Thyroid gland (tissue), 4 donors: ENCODE data around the gene SESN1. TPM values are rescaled to one million over a fixed set of nuclear protein-coding genes. Genes with fewer than 3 reads are reported as not detected.
"Not testable (repeated sequence)": the region's sequence is repeated elsewhere in the genome, so short reads cannot be mapped to it uniquely, and the experiment has no call there.

ENCODE experiments used
- DNase-seq, 2 donors: peaks; one replicate each; pipeline ENCODE4 v3.0.0-alpha.2; 2019
- H3K27ac ChIP-seq, 3 donors: fragments of 200-600 bp; sonication (generic); 1 replicate in 2 of 3; 2 replicates in 1 of 3; pipeline ENCODE4 v1.5.1; 2016 to 2019; ENCODE audit warnings: mild to moderate bottlenecking in 1 of 3, moderate library complexity in 1 of 3
- H3K27me3 ChIP-seq: fragments of 200-600 bp; sonication (generic); one replicate; pipeline ENCODE4 v1.5.1; 2019
- H3K36me3 ChIP-seq, 2 donors: fragments of 200-600 bp; sonication (generic); one replicate each; pipeline ENCODE4 v1.5.1; 2016 to 2019
- H3K4me1 ChIP-seq, 2 donors: fragments of 200-600 bp; sonication (generic); one replicate each; pipeline ENCODE4 v1.5.1; 2017 to 2019
- H3K4me3 ChIP-seq, 3 donors: fragments of 200-600 bp; sonication (generic); replicated peaks in 1 of 3; 1 replicate in 2 of 3; 2 replicates in 1 of 3; pipeline ENCODE4 v1.5.1; 2016; ENCODE audit warnings: mild to moderate bottlenecking in 1 of 3
- H3K9me3 ChIP-seq: fragments of 200-600 bp; sonication (generic); one replicate; pipeline ENCODE4 v1.5.1; 2017
- POLR2A ChIP-seq, 2 donors: fragments of 450-650 bp; IDR thresholded peaks; one replicate each; pipeline ENCODE4 v1.6.1; 2017; ENCODE audit warnings: antibody characterized with exemption in 2 of 2, mild to moderate bottlenecking in 2 of 2, moderate library complexity in 1 of 2
- WGBS, 2 donors: methylation state at CpG; one replicate each; pipeline ENCODE4 v1.1.5; 2017; 5-methylcytosine and 5-hydroxymethylcytosine counted together
- intact Hi-C: fragments of 100-400 bp; cut with DNase I; formaldehyde crosslinking; loops from one replicate; pipeline ENCODE4 v1.15.1; 2023
- total RNA-seq, 4 donors: library from RNA; depleted of rRNA; stranded (reverse); fragments of >200 nt; gene quantifications; one replicate each; pipeline ENCODE4 v1.2.3, GENCODE V29; 2016
- TF ChIP-seq, protein P1 (sequence below), 6 experiments: fragments of 200-600 bp in 3 of 6; fragments of 450-650 bp in 3 of 6; sonication (generic) in 3 of 6; IDR thresholded peaks; one replicate each; pipeline ENCODE4 v1.5.1; 2016 to 2019; ENCODE audit warnings: antibody characterized with exemption in 6 of 6, mild to moderate bottlenecking in 2 of 6, inconsistent platforms in 1 of 6, moderate library complexity in 1 of 6

SESN1 gene
- total RNA-seq, 4 donors from 2014 or later, result 43.8 to 68.1 (median 58.1) TPM

DNA sequence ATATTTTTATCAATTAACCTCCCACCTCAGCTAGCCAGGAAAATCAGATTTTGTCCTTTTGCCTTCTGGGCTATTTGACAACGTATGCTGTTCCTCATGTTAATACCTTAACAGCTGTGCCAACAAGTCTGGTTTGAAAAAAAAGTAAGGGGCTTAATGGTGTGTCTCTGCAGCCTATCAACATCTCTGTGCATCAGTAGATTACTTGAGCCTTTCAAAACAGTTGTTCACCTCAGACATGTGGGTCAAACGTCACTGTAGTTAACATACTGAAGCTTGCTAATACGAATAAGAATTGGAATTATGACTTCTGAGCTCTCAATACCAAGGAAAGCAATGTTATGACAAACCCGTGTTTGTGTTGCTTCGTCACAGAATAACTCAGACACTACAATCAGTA, 23.7 kb upstream of the SESN1 start:
- 90 to 91% methylated on average over 5 of the region's 5 CpGs for WGBS, 2 donors
- Histone ChIP-seq H3K4me3 (no peak overlapping the region), H3K4me1 (peaks cover 18 to 20% of the 10 kb centered on the region in 2 donors), H3K27ac (no peak overlapping the region), H3K9me3 (no peaks in the 10 kb centered on the region), H3K36me3 (no peaks in the 10 kb centered on the region), H3K27me3 (no peaks in the 10 kb centered on the region)
- intact Hi-C loops, result no loop called here
- DNase-seq, result no peak
- no peak for TF ChIP-seq POLR2A (IDR thresholded peaks at IDR 0.05)
- TF ChIP-seq, protein P1, sequence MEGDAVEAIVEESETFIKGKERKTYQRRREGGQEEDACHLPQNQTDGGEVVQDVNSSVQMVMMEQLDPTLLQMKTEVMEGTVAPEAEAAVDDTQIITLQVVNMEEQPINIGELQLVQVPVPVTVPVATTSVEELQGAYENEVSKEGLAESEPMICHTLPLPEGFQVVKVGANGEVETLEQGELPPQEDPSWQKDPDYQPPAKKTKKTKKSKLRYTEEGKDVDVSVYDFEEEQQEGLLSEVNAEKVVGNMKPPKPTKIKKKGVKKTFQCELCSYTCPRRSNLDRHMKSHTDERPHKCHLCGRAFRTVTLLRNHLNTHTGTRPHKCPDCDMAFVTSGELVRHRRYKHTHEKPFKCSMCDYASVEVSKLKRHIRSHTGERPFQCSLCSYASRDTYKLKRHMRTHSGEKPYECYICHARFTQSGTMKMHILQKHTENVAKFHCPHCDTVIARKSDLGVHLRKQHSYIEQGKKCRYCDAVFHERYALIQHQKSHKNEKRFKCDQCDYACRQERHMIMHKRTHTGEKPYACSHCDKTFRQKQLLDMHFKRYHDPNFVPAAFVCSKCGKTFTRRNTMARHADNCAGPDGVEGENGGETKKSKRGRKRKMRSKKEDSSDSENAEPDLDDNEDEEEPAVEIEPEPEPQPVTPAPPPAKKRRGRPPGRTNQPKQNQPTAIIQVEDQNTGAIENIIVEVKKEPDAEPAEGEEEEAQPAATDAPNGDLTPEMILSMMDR (IDR thresholded peaks at IDR 0.05), result no peak

DNA sequence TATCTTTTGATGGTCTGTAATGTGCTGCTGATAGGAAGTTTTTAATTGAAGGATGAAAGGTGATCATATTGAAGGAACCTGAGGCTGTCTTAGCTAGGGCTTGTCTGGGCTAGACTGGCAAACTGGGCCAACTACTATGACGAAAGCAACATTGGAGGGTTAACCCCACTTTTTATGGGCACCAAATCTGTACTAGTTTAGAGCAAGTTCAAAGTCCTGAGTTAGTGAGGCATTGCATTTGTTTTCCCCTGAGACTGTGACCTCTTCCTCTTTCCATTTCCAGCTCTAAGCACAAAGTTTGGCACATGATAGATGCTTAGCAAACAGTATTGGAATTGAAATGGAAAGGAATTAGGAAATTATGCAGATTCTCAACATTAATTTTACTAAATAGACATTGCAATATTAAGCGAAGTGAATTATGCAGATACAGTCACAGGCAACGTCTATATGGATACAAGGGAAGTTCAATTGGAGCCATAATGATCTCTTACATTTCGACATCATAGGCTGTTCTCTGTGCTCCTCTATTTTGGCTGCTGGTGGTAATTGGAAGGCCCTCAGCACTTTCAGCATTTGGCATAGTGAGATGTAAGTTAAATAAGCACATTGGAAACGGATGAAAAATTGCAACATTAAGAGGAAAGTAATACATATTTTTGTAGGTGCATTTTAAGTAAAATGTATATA, 22.8 kb upstream of the SESN1 start:
- no peak overlapping the region for H3K27ac ChIP-seq
- H3K4me3 ChIP-seq, result no peak overlapping the region
- TF ChIP-seq POLR2A (IDR thresholded peaks at IDR 0.05), result no peak
- TF ChIP-seq, protein P1 (IDR thresholded peaks at IDR 0.05), result no peak
- intact Hi-C loops, result no loop called here
- H3K4me1 ChIP-seq, result peaks cover 18 to 20% of the 10 kb centered on the region in 2 donors
- no peak for DNase-seq
- no peaks in the 10 kb centered on the region for H3K27me3 ChIP-seq
- H3K36me3 ChIP-seq, result no peaks in the 10 kb centered on the region
- WGBS, 2 donors, result 69 to 73% methylated on average over 5 of the region's 5 CpGs
- H3K9me3 ChIP-seq, result no peaks in the 10 kb centered on the region

DNA sequence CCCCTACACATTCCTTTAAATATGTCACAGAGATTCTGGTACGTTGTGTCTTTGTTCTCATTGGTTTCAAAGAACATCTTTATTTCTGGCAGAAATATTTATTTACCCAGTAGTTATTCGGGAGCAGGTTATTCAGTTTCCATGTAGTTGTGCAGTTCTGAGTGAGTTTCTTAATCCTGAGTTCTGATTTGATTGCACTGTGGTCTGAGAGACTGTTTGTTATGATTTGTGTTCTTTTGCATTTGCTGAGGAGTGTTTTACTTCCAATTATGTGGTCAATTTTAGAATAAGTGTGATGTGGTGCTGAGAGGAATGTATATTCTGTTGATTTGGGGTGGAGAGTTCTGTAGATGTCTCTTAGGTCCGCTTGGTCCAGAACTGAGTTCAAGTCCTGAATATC, 18.0 kb upstream of the SESN1 start:
- H3K36me3 ChIP-seq, H3K4me3 ChIP-seq, intact Hi-C loops, H3K27ac ChIP-seq, H3K9me3 ChIP-seq, H3K4me1 ChIP-seq, H3K27me3 ChIP-seq, DNase-seq: not testable (repeated sequence)
- WGBS, 2 donors, result 91 to 96% methylated on average over 3 of the region's 3 CpGs

- whole genome bisulfite sequencing, 2 donors, result 99 to 100% methylated on average over 8 of the region's 8 CpGs
- H3K9me3 ChIP-seq, intact Hi-C loops, H3K4me3 ChIP-seq, H3K27me3 ChIP-seq, DNase-seq, H3K4me1 ChIP-seq, H3K36me3 ChIP-seq, H3K27ac ChIP-seq: not testable (repeated sequence)
Measured at GRCh38 chr6:109109663-109110062, 15.0 kb upstream of the SESN1 start.

DNA sequence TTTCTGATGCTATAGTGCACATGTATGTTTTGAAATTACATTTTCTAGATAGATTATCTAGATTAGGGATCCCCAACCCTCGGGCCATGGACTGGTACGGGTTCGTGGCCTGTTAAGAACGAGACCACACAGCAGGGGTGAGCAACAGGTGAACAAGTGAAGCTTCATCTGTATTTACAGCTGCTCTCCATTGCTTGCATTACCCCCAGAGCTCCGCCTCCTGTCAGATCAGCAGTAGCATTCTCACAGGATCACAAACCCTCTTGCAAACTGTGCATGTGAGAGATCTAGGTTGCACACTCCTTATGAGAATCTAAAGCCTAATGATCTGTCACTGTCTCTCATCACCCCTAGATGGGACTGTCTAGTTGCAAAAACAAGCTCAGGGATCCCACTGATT, 11.0 kb upstream of the SESN1 start:
- H3K36me3 ChIP-seq, result no peaks in the 10 kb centered on the region
- H3K4me3 ChIP-seq, result no peak overlapping the region
- H3K27ac ChIP-seq, result no peak overlapping the region
- TF ChIP-seq, protein P1 (IDR thresholded peaks at IDR 0.05), result no peak
- no peak for TF ChIP-seq POLR2A (IDR thresholded peaks at IDR 0.05)
- no peaks in the 10 kb centered on the region for H3K27me3 ChIP-seq
- H3K9me3 ChIP-seq, result no peaks in the 10 kb centered on the region
- H3K4me1 ChIP-seq, result no peaks in the 10 kb centered on the region
- intact Hi-C loops, result no loop called here
- 93 to 94% methylated on average over 5 of the region's 5 CpGs for WGBS, 2 donors
- no peak for DNase-seq

DNA sequence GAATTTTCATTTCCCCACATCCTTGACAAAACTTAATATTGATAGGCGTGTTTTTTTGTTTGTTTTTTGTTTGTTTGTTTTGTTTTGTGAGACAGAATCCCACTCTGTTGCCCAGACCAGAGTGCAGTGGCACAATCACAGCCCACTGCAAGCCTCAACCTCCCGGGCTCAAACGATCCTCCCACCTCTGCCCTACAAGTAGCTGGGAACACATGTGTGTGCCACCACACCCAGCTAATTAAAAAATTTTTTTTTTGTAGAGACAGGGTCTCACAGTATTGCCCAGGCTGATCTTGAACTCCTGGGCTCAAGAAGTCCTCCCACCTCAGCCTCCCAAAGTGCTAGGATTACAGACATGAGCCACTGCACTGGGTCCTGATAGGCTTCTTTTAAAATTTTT, 9.9 kb upstream of the SESN1 start:
- WGBS, 2 donors, result 95 to 98% methylated on average over 3 of the region's 3 CpGs
- Histone ChIP-seq H3K9me3 (no peaks in the 10 kb centered on the region), H3K27me3 (no peaks in the 10 kb centered on the region), H3K27ac (no peak overlapping the region), H3K4me3 (no peak overlapping the region), H3K4me1 (no peaks in the 10 kb centered on the region), H3K36me3 (no peaks in the 10 kb centered on the region)
- intact Hi-C loops, result no loop called here
- TF ChIP-seq POLR2A (IDR thresholded peaks at IDR 0.05), result no peak
- TF ChIP-seq, protein P1 (IDR thresholded peaks at IDR 0.05), result no peak
- no peak for DNase-seq
